ENCODE results near the gene FBXL20. TPM values are rescaled to one million over a fixed set of nuclear protein-coding genes. Genes with fewer than 3 reads are reported as not detected.

The FBXL20 gene, protein sequence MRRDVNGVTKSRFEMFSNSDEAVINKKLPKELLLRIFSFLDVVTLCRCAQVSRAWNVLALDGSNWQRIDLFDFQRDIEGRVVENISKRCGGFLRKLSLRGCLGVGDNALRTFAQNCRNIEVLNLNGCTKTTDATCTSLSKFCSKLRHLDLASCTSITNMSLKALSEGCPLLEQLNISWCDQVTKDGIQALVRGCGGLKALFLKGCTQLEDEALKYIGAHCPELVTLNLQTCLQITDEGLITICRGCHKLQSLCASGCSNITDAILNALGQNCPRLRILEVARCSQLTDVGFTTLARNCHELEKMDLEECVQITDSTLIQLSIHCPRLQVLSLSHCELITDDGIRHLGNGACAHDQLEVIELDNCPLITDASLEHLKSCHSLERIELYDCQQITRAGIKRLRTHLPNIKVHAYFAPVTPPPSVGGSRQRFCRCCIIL
- total RNA-seq (2014; rRNA removed; shearing (Covaris generic)): 9.7 and 17.3 TPM in 2 replicates
- polyA plus RNA-seq (2016; fragmentation: Nextera tagmentation; extraction: Ambion mirVana): 10.7 and 11.3 TPM in 2 replicates

DNA sequence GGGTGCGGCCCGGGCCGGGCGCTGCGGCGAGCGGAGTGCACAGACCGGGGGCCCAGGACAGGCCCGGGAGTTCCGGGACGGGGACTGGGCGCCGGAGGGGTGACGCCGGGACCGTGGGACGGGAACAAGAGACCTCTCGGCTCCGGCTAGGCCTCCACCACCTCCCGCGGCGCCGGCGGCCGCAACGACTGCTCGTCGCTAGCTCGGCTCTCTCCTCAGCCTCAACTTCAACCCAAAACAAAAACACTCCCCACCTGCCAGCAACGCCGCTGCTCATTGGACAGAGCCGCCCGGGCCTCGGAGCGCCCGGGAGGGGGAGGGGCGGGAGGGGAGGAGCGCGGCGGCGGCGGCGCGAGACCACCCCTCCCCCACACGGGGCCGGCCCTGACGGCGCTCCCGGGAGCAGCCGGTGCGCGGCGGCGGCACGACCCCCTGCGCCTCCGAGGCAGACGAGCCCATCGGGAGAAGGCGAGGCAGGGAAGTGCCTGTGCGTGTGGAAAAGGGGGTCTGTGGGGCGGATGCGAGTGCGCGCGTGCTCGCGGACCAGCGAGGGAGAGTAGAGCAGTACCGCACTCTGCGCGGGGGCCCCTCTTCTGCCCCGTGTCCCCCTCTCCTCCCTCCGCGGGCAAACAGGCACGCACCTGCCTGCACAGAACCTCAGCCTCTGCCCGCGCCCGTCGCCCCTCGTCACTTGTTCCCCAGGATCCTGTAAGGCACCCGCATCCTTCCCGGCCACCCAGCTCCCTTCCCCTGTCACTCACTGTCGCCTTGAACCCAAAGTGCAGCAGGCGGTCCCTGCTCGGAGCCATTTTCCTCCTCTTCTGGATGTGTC lies at the start of gene FBXL20:
TSS of gene FBXL20 (minus strand) at position 215 of the 832 bp plus-strand sequence. CDS start 224 bp downstream, outside the sequence.
- peaks cover 51% of the 10 kb centered on the region for H3K4me1 ChIP-seq (ENCODE audit: insufficient read depth)
- H3K9ac ChIP-seq: peak within 1 kb of the TSS; percentile 93
- 0 to 2% methylated on average over 22 to 58 of the region's 86 CpGs for WGBS, 2 experiments (ENCODE audit: low coverage in 1 of 2, low lambda C conversion rate in 2 of 2, missing lambda C conversion rate in 2 of 2)
- H3K27ac ChIP-seq: peak within 1 kb of the TSS; percentile 84
- H2AFZ ChIP-seq: peak within 1 kb of the TSS; percentile 86
- peak within 1 kb of the TSS; percentile 88 for H3K4me3 ChIP-seq
- no peaks in the 10 kb centered on the region for H3K9me3 ChIP-seq (ENCODE audit: low read depth)
- no peaks in the 10 kb centered on the region for H3K9me2 ChIP-seq (ENCODE audit: insufficient read depth)
- DNase-seq: peak; percentile 95
- H3K27me3 ChIP-seq (replicated peaks; ENCODE audit: insufficient read depth): no peaks in the 10 kb centered on the region
- no peaks in the 10 kb centered on the region for H4K20me1 ChIP-seq (ENCODE audit: insufficient read depth)
- no peaks in the 10 kb centered on the region for H3K36me3 ChIP-seq (ENCODE audit: low read depth)
- in situ Hi-C loops (cut with MboI): no loop called here
- H3K4me2 ChIP-seq (ENCODE audit: unreplicated experiment): peak within 1 kb of the TSS; percentile 94
- H3F3A ChIP-seq (ENCODE audit: insufficient read depth): peaks cover 37% of the 10 kb centered on the region
- peaks cover 45% of the 10 kb centered on the region for H3K79me2 ChIP-seq (ENCODE audit: insufficient read depth)
- no peak for TF ChIP-seq EZH2 (IDR thresholded peaks at IDR 0.05; ENCODE audit: insufficient read depth, poor library complexity, severe bottlenecking)
- no peak for TF ChIP-seq EZH2phosphoT487 (IDR thresholded peaks at IDR 0.05; ENCODE audit: insufficient read depth, low read depth)

DNA sequence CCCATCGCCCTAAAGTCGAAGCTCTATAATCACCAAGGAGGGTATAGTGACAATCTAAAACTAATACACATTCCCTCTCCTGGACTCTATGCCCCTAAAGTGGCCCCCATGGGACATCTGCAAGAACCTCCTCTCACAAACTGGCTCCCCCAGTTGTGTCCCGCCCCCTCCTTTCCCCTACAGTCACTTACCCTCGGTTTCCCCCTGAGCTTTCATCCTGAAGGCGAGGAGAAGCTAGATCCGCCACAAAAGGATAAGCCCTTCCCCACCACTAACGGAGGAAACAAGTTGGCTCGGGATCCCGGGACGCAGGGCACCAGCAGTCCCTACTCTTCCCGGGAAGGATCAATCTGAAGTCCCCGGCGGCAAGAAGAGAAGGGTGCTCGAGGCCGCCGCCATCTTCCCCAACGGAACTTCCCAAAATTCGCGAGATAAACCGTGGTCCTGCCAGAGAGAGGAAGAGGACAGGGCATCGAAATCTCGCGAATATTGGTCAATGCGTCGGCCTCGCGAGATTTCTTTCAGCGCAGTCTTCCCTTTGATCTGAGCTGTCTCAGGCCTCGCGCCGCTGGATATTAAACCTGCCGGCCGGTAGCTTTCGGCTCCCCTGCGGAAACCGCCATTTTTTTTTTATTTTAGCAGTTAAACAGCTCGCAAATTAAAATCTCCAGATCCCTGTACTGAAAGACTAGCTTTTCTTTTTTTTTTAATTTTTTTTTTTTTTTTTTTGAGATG lies 49.6 kb upstream of the FBXL20 start, which contains the start of gene MED1:
TSS of gene MED1 (minus strand) at position 417 of the 735 bp plus-strand sequence. CDS start at position 216, 201 bp downstream.
- in situ Hi-C loops (cut with MboI): no loop called here
- WGBS, 2 experiments (ENCODE audit: low coverage in 1 of 2, low lambda C conversion rate in 2 of 2, missing lambda C conversion rate in 2 of 2): 1% methylated on average over 36 to 37 of the region's 37 CpGs
- Histone ChIP-seq H3K9me3 (ENCODE audit: low read depth) (no peaks in the 10 kb centered on the region), H4K20me1 (ENCODE audit: insufficient read depth) (no peaks in the 10 kb centered on the region), H3K27me3 (replicated peaks; ENCODE audit: insufficient read depth) (no peaks in the 10 kb centered on the region), H3K4me1 (ENCODE audit: insufficient read depth) (0 out of 2 replicates have a peak, but pooled peaks cover 5% of the 10 kb centered on the region), H3K4me2 (ENCODE audit: unreplicated experiment) (peak within 1 kb of the TSS; percentile 91), H3K27ac (peak within 1 kb of the TSS; percentile 88), H3K9me2 (ENCODE audit: insufficient read depth) (no peaks in the 10 kb centered on the region), H3K4me3 (peak within 1 kb of the TSS; percentile 96), H3K36me3 (ENCODE audit: low read depth) (peaks cover 7% of the 10 kb centered on the region; the same call in 1 of the 2 replicates), H3F3A (ENCODE audit: insufficient read depth) (no peaks in the 10 kb centered on the region), H2AFZ (peak within 1 kb of the TSS; percentile 91), H3K9ac (peak within 1 kb of the TSS; percentile 97), H3K79me2 (ENCODE audit: insufficient read depth) (peaks cover 58% of the 10 kb centered on the region)
- no peak for TF ChIP-seq EZH2 (IDR thresholded peaks at IDR 0.05; ENCODE audit: insufficient read depth, poor library complexity, severe bottlenecking)
- TF ChIP-seq EZH2phosphoT487 (IDR thresholded peaks at IDR 0.05; ENCODE audit: insufficient read depth, low read depth): no peak
- DNase-seq: peak; percentile 99

DNA sequence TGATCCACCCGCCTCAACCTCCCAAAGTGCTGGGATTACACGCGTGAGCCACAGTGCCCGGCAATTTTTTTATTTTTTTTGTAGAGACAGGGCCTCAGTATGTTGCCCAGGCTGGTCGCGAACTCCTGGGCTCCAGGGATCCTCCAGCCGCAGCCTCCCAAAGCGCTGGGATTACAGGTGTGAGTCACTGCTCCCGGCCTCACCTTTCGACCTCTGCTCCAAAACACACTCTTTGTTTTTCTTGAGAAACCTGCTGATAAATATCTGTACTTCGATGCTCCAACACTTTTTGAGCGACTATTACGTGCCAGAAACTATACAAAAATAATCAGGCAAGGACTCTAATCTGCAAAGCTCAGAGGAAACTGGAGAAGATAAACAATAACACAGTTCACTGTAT lies 48.6 kb upstream of the FBXL20 start:
- Histone ChIP-seq H3K36me3 (ENCODE audit: low read depth) (peaks cover 12% of the 10 kb centered on the region; the same call in 1 of the 2 replicates), H3K79me2 (ENCODE audit: insufficient read depth) (peaks cover 68% of the 10 kb centered on the region), H3K27ac (peak overlapping the region; percentile 88), H3K9me2 (ENCODE audit: insufficient read depth) (no peaks in the 10 kb centered on the region), H4K20me1 (ENCODE audit: insufficient read depth) (no peaks in the 10 kb centered on the region), H3K4me3 (peak overlapping the region; percentile 96), H3K4me1 (ENCODE audit: insufficient read depth) (0 out of 2 replicates have a peak, but pooled peaks cover 5% of the 10 kb centered on the region), H3F3A (ENCODE audit: insufficient read depth) (no peaks in the 10 kb centered on the region), H2AFZ (no peak overlapping the region), H3K9me3 (ENCODE audit: low read depth) (no peaks in the 10 kb centered on the region), H3K4me2 (ENCODE audit: unreplicated experiment) (peak overlapping the region; percentile 91), H3K9ac (peak overlapping the region; percentile 97), H3K27me3 (replicated peaks; ENCODE audit: insufficient read depth) (no peaks in the 10 kb centered on the region)
- TF ChIP-seq EZH2phosphoT487 (IDR thresholded peaks at IDR 0.05; ENCODE audit: insufficient read depth, low read depth) (no peak), EZH2 (IDR thresholded peaks at IDR 0.05; ENCODE audit: insufficient read depth, poor library complexity, severe bottlenecking) (no peak)
- DNase-seq: peak; percentile 8
- WGBS, 2 experiments (ENCODE audit: low coverage in 1 of 2, low lambda C conversion rate in 2 of 2, missing lambda C conversion rate in 2 of 2): 75 to 76% methylated on average over 13 of the region's 13 CpGs
- in situ Hi-C loops (cut with MboI): no loop called here

Measured in GM23248 (cell line).